Daoy (cell line): Measurements from ENCODE around the gene PRR36. TPM values are rescaled to one million over a fixed set of nuclear protein-coding genes. Genes with fewer than 3 reads are reported as not detected.

Experiments used
- DNase-seq: peaks from one replicate; pipeline ENCODE4 v3.0.0-alpha.2; 2015; ENCODE audit warnings: low read depth
- total RNA-seq: library from RNA; depleted of rRNA; stranded (reverse); fragments of >200 nt; shearing (Covaris generic); gene quantifications from 2 replicates; pipeline ENCODE4 v1.2.3, GENCODE V29; 2014; rRNA removed

PRR36 gene
- total RNA-seq, 1 experiment from 2014 or later, result not detected

DNA sequence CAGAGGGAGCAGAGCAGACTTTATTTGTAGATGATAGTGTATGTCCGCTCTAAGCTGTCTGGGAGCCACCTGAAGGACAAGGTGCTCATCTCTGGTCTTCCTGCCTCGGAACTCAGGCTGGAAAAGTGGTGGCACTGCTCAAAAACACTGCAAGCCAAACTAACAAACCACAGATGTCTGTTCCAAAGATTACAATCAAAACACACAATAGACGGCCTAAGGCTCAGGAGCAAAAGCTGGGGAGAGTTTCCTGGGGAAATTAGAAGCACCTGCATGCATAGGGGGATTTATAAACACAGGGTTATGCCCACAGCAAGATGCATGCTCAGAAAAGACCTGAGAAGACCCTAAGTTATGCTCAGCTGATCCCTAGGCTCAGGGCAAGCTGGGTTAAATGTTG is 53.6 kb downstream of the PRR36 start:
- no peak for DNase-seq

DNA sequence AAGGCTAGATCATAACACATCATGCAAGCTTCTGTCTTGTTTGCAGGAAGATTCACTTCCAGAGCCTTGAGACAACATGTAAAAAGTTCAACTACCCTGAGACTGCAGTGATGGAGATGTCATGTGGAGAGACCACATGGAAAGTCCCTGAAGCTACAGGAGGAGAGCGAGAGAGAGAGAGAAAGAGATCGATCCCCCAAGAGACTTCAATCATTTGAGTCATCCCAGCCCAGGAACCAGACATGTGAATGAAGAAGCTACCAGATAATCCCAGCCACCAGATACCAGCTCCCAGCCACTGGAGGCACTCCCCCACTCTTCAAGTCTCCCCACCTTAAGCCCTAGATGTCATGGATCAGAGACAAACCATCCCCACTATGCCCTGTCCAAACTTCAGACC is 54.9 kb downstream of the PRR36 start:
- no peak for DNase-seq

DNA sequence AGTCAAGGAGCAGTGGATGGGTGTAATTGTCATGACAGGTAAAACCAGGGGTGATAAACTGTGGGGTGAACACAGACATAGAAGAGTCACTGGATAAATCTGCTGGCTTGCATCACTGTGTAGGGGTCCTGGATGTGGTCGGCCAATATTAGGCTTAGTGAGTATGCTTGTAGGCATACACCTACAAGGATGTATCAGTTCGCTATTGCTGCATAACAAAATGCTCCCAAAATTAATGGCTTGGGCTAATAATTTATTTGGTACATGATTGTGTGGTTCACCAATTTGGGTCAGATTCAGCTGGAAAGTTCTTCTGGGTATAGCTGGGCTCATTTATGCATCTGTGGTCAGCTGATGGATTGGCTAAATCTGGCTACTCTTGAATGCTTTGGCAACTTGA is 55.4 kb downstream of the PRR36 start:
- no peak for DNase-seq

Other genes with a start within 250 kb of the PRR36 start
- gene XAB2, start 244.8 kb downstream of the PRR36 start, total RNA-seq, result 47.3 and 48.9 TPM in 2 replicates
- gene PET100, start 244.6 kb downstream of the PRR36 start, total RNA-seq, result 31.9 and 135 TPM in 2 replicates
- gene PCP2, start 240.7 kb downstream of the PRR36 start, total RNA-seq, result not detected in 2 replicates
- gene STXBP2, start 237.3 kb downstream of the PRR36 start, total RNA-seq, result 11.7 and 15.8 TPM in 2 replicates
- gene RETN, start 205.3 kb downstream of the PRR36 start, total RNA-seq, result not detected in 2 replicates
- not detected in 2 replicates for gene MCEMP1, start 197.3 kb downstream of the PRR36 start, total RNA-seq
- 64.7 and 75.2 TPM in 2 replicates for gene TRAPPC5, start 193.6 kb downstream of the PRR36 start, total RNA-seq
- not detected in 2 replicates for gene FCER2, start 172.3 kb downstream of the PRR36 start, total RNA-seq
- gene CLEC4G, start 142.3 kb downstream of the PRR36 start, total RNA-seq, result not detected in 2 replicates
- gene CD209, start 126.9 kb downstream of the PRR36 start, total RNA-seq, result not detected in 2 replicates
- gene CLEC4M, start 111.1 kb downstream of the PRR36 start, total RNA-seq, result not detected in 2 replicates
- 9.3 and 11.7 TPM in 2 replicates for gene EVI5L, start 44.2 kb downstream of the PRR36 start, total RNA-seq
- gene LRRC8E, start 14.1 kb upstream of the PRR36 start, total RNA-seq, result 8.5 and 11.8 TPM in 2 replicates
- 8.4 and 8.8 TPM in 2 replicates for gene MAP2K7, start 29.5 kb upstream of the PRR36 start, total RNA-seq
- gene TGFBR3L, start 40.4 kb upstream of the PRR36 start, total RNA-seq, result 7.1 TPM in 1 of 2 replicates, not detected in the other
- gene SNAPC2, start 45.9 kb upstream of the PRR36 start, total RNA-seq, result 33.4 and 33.7 TPM in 2 replicates
- gene CTXN1, start 51.7 kb upstream of the PRR36 start, total RNA-seq, result 1.2 and 3.8 TPM in 2 replicates
- 74.5 and 105 TPM in 2 replicates for gene TIMM44, start 69.3 kb upstream of the PRR36 start, total RNA-seq
- 38.5 and 45.4 TPM in 2 replicates for gene ELAVL1, start 131.3 kb upstream of the PRR36 start, total RNA-seq
- gene CCL25, start 178.4 kb upstream of the PRR36 start, total RNA-seq, result not detected in 2 replicates